GM12878 (cell line): ENCODE data around the gene TUT1. TPM values are rescaled to one million over a fixed set of nuclear protein-coding genes. Genes with fewer than 3 reads are reported as not detected.

Experiments
- ATAC-seq: fragments of 200-7000 bp; cut with Tn5 transposase; 3 replicates; pipeline ENCODE4 v1.9.1; 2020; ENCODE audit warnings: mild to moderate bottlenecking, moderate library complexity
- BruUV-seq: library from RNA; stranded (reverse); fragments of 400-500 nt; replicated peaks from 2 replicates; lab custom pipeline; 2021; lab: Mats Ljungman, UMichigan
- CTCF ChIA-PET: fragments of 300-600 bp; sonication (Branson Sonifier 250); formaldehyde crosslinking; extraction: SDS; loops from one replicate; lab custom pipeline; 2021; ENCODE audit warnings: inconsistent platforms; lab: Yijun Ruan, JAX
- POLR2A ChIA-PET: fragments of 350-600 bp; formaldehyde crosslinking; extraction: SDS; loops from one replicate; lab custom pipeline; 2021; ENCODE audit warnings: inconsistent platforms; lab: Charles Lee
- RAD21 ChIA-PET: fragments of 300-600 bp; sonication (Branson Sonifier 250); formaldehyde crosslinking; loops from one replicate; lab custom pipeline; 2023; ENCODE audit warnings: antibody characterized with exemption; ENCODE audit not compliant: unreplicated experiment; lab: Charles Lee
- SMC1A ChIA-PET: fragments of 300-600 bp; sonication (Branson Sonifier 250); formaldehyde crosslinking; loops from one replicate; lab custom pipeline; 2023; ENCODE audit not compliant: unreplicated experiment, uncharacterized antibody; lab: Charles Lee
- DNase-seq: peaks from one replicate; pipeline ENCODE4 v3.0.0-alpha.2; 2011; ENCODE audit warnings: low read depth, low spot score
- FAIRE-seq: peaks from 3 replicates; lab custom pipeline; 2011; peaks lifted over from hg19 to GRCh38; lab: Jason Lieb, UNC
- H2AFZ ChIP-seq: 2 replicates; pipeline ENCODE4 v1.6.0; 2011; ENCODE audit warnings: low read depth, low read length, control low read depth; ENCODE audit not compliant: control insufficient read depth
- H3K27ac ChIP-seq: 2 replicates; pipeline ENCODE4 v1.5.1; 2011; ENCODE audit warnings: control low read depth; ENCODE audit not compliant: control insufficient read depth, insufficient read depth
- H3K27me3 ChIP-seq, 2 experiments: replicated peaks in 1 of 2; 2 replicates each; pipeline versions ENCODE4 v1.6.0 to v1.6.1; 2011; ENCODE audit warnings: low read length in 1 of 2; ENCODE audit not compliant: control insufficient read depth in 2 of 2, insufficient read depth in 2 of 2
- H3K36me3 ChIP-seq, 2 experiments: 2 replicates each; pipeline ENCODE4 v1.5.1; 2011; ENCODE audit warnings: low read length in 1 of 2; ENCODE audit not compliant: control insufficient read depth in 2 of 2, insufficient read depth in 2 of 2
- H3K4me1 ChIP-seq: 2 replicates; pipeline ENCODE4 v1.6.1; 2011; ENCODE audit warnings: mild to moderate bottlenecking, low read length, moderate library complexity, mixed read lengths; ENCODE audit not compliant: control insufficient read depth, insufficient read depth
- H3K4me2 ChIP-seq: 2 replicates; pipeline ENCODE4 v1.6.0; 2011; ENCODE audit warnings: control low read depth; ENCODE audit not compliant: control insufficient read depth, insufficient read depth
- H3K4me3 ChIP-seq: fragments of 200-600 bp; sonication (generic); 2 replicates; pipeline ENCODE4 v1.5.1; 2016
- H3K79me2 ChIP-seq: 2 replicates; pipeline ENCODE4 v1.6.0; 2011; ENCODE audit warnings: low read length; ENCODE audit not compliant: control insufficient read depth, insufficient read depth
- H3K9ac ChIP-seq: 2 replicates; pipeline ENCODE4 v1.8.0; 2011; ENCODE audit warnings: low read length, control low read depth, mixed read lengths; ENCODE audit not compliant: control insufficient read depth, insufficient read depth
- H3K9me3 ChIP-seq: replicated peaks from 3 replicates; pipeline ENCODE4 v1.5.1; 2011; ENCODE audit warnings: mild to moderate bottlenecking, low read length; ENCODE audit not compliant: control insufficient read depth, insufficient read depth
- H4K20me1 ChIP-seq: 2 replicates; pipeline ENCODE4 v1.6.0; 2011; ENCODE audit not compliant: control insufficient read depth, insufficient read depth
- JUNB ChIP-seq: IDR thresholded peaks from 2 replicates; pipeline ENCODE4 v1.6.1; 2016; ENCODE audit warnings: antibody characterized with exemption, mild to moderate bottlenecking
- POLR2AphosphoS5 ChIP-seq: IDR thresholded peaks from 2 replicates; pipeline ENCODE4 v1.6.1; 2011; ENCODE audit warnings: mild to moderate bottlenecking, low read length, inconsistent platforms
- WRNIP1 ChIP-seq: IDR thresholded peaks from 2 replicates; pipeline ENCODE4 v1.6.1; 2011; ENCODE audit warnings: low read depth, low read length, improper control_type of control experiment, borderline replicate concordance
- ZNF384 ChIP-seq: IDR thresholded peaks from 2 replicates; pipeline ENCODE4 v1.6.1; 2012; ENCODE audit warnings: low read depth, mild to moderate bottlenecking, low read length, improper control_type of control experiment, borderline replicate concordance
- WGBS: methylation state at CpG from one replicate; pipeline ENCODE4 v1.1.6; 2016; ENCODE audit warnings: low lambda C conversion rate; ENCODE audit not compliant: insufficient replicate concordance, insufficient coverage; ENCODE audit errors: missing lambda C conversion rate; 5-methylcytosine and 5-hydroxymethylcytosine counted together
- in situ Hi-C: fragments of 300-500 bp; cut with MboI; formaldehyde crosslinking; loops from 9 replicates; pipeline ENCODE4 v1.14.3; 2018; ENCODE audit warnings: mixed read lengths
- intact Hi-C: fragments of 100-400 bp; cut with micrococcal nuclease; formaldehyde crosslinking; loops from one replicate; pipeline ENCODE4 v1.14.2; 2022; ENCODE audit not compliant: unreplicated experiment
- polyA plus RNA-seq, 11 experiments: library from polyadenylated mRNA; depleted of rRNA in 4 of 11; unstranded in 6 of 11; stranded (reverse) in 5 of 11; fragments of >200 nt; fragmentation: Nextera tagmentation in 4 of 11; fragmentation: Illumina TruSeq in 1 of 11; extraction: Ambion mirVana in 4 of 11; extraction: Trizol in 1 of 11; gene quantifications; 1 replicate in 1 of 11; 2 replicates in 10 of 11; pipeline versions ENCODE4 v1.2.1 to v1.2.3, GENCODE V29; 2011 to 2016; ENCODE audit warnings: inconsistent platforms in 2 of 11, missing spikeins in 2 of 11, low read depth in 1 of 11
- total RNA-seq, 4 experiments: library from RNA; depleted of rRNA in 3 of 4; stranded (reverse); fragments of >200 nt in 3 of 4; fragmentation: Illumina TruSeq in 1 of 4; extraction: Trizol in 1 of 4; gene quantifications; 2 replicates each; pipeline versions ENCODE4 v1.2.1 to v1.2.3, GENCODE V29; 2013 to 2021

TUT1 gene
- total and polyA plus RNA-seq, 10 of the 15 experiments (the other 5 are each of a cell fraction or from before 2014, with no cell fraction given): 1.1 to 29.9 (median 16.2) TPM

GRCh38 chr11:62595124-62595523 lies 3.8 kb upstream of the TUT1 start:
- Histone ChIP-seq H3K36me3 (peaks cover 37 to 54% of the 10 kb centered on the region in 2 experiments), H3K9ac (no peak overlapping the region), H3K9me3 (no peaks in the 10 kb centered on the region), H4K20me1 (no peaks in the 10 kb centered on the region; the same call in 1 of the 2 replicates), H3K27ac (no peak overlapping the region), H3K27me3 (no peaks in the 10 kb centered on the region), H3K4me2 (no peak overlapping the region), H3K4me3 (no peak overlapping the region), H3K4me1 (peaks cover 26% of the 10 kb centered on the region), H3K79me2 (peaks cover 38% of the 10 kb centered on the region), H2AFZ (no peak overlapping the region)
- BruUV-seq: no TSS peak
- ATAC-seq: no peak
- intact Hi-C loops (loop anchor here (10.0 kb wide), 1 partner anchor 240 kb away; the partner anchor contains the start of genes STX5, TEX54 and WDR74), in situ Hi-C loops (no loop called here)
- FAIRE-seq: no peak
- 96% methylated on average over 8 of the region's 8 CpGs for WGBS
- ChIA-PET CTCF (interaction anchor here (0.9 to 5.5 kb wide), 5 partner anchors 26 to 99 kb away, joined by 3 to 48 read pairs (median 4); no protein-coding TSS in a partner anchor), RAD21 (interaction anchor here (1.2 to 1.5 kb wide), 2 partner anchors 16 to 27 kb away, joined by 3 to 4 read pairs; partner anchors contain the start of gene B3GAT3), POLR2A (interaction anchor here (1.1 kb wide), 1 partner anchor 72 kb away, joined by 3 read pairs; no protein-coding TSS in a partner anchor), SMC1A (interaction anchor here (1.4 to 2.9 kb wide), 3 partner anchors 26 to 176 kb away, joined by 3 to 11 read pairs (median 7); partner anchors contain the start of genes B3GAT3 and TAF6L)
- DNase-seq: no peak
- 0 out of 2 replicates have a peak, but pooled peaks have one; percentile 38 for TF ChIP-seq POLR2AphosphoS5
- TF ChIP-seq JUNB: no peak
- no peak for TF ChIP-seq ZNF384
- TF ChIP-seq WRNIP1: no peak
